Right lobe of liver (tissue), 6 donors: ENCODE results near the gene RPS6KA5. TPM values are rescaled to one million over a fixed set of nuclear protein-coding genes. Genes with fewer than 3 reads are reported as not detected.

ENCODE experiments used
- ATAC-seq, 4 donors: fragments of 200-7000 bp; cut with Tn5 transposase; one replicate each; pipeline ENCODE4 v1.9.1; 2020; ENCODE audit warnings: mild to moderate bottlenecking in 4 of 4, moderate library complexity in 4 of 4
- DNase-seq, 3 donors: peaks; one replicate each; pipeline ENCODE4 v3.0.0-alpha.2; 2020
- H3K27ac ChIP-seq, 3 donors: fragments of 200-600 bp; one replicate each; pipeline ENCODE4 v1.8.0; 2022
- H3K27me3 ChIP-seq, 2 donors: fragments of 200-600 bp; one replicate each; pipeline ENCODE4 v1.8.0; 2022
- H3K36me3 ChIP-seq, 4 donors: fragments of 200-600 bp; sonication (generic) in 1 of 4; one replicate each; pipeline versions ENCODE4 v1.5.1 to v1.8.0; 2017 to 2022; ENCODE audit warnings: control low read depth in 1 of 4
- H3K4me1 ChIP-seq, 4 donors: fragments of 200-600 bp; sonication (generic) in 1 of 4; one replicate each; pipeline versions ENCODE4 v1.5.1 to v1.8.0; 2017 to 2022; ENCODE audit warnings: control low read depth in 1 of 4
- H3K4me3 ChIP-seq, 3 donors: fragments of 200-600 bp; one replicate each; pipeline ENCODE4 v1.8.0; 2022
- H3K9me3 ChIP-seq, 4 donors: fragments of 200-600 bp; sonication (generic) in 1 of 4; one replicate each; pipeline versions ENCODE4 v1.5.1 to v1.8.0; 2017 to 2022; ENCODE audit warnings: control low read depth in 1 of 4
- CTCF ChIP-seq, 4 donors: fragments of 200-600 bp in 3 of 4; fragments of 450-650 bp in 1 of 4; IDR thresholded peaks; one replicate each; pipeline versions ENCODE4 v1.5.1 to v1.8.0; 2016 to 2022; ENCODE audit warnings: antibody characterized with exemption in 4 of 4, mild to moderate bottlenecking in 2 of 4
- POLR2A ChIP-seq: fragments of 450-650 bp; IDR thresholded peaks from one replicate; pipeline ENCODE4 v1.6.1; 2017; ENCODE audit warnings: antibody characterized with exemption, mild to moderate bottlenecking
- WGBS: methylation state at CpG from one replicate; pipeline ENCODE4 v1.1.6; 2018; ENCODE audit warnings: low coverage, low lambda C conversion rate; ENCODE audit not compliant: insufficient coverage; ENCODE audit errors: missing lambda C conversion rate; 5-methylcytosine and 5-hydroxymethylcytosine counted together
- intact Hi-C, 2 donors: fragments of 100-400 bp; cut with DNase I; formaldehyde crosslinking; loops; one replicate each; pipeline versions ENCODE4 v1.11.2 to v1.14.1; 2022
- total RNA-seq, 6 experiments: library from RNA; depleted of rRNA in 2 of 6; stranded (reverse); fragments of >200 nt in 2 of 6; fragmentation: NEBNext Ultra II Directional in 3 of 6; extraction: Animal tissue kit (Norgen Biotek cat#: 25700) in 3 of 6; gene quantifications; one replicate each; pipeline versions ENCODE4 v1.1.0 to v1.2.4, GENCODE V29; 2016 to 2023
- donor health status: DM: no; HTN: yes; CAD: no.
- donor health status: DM: no; HTN: no; CAD: no.
- donor health status: DM: no; HTN: no; CAD: no.
- donor health status: DM: no; HTN: yes; CAD: no.
- donor health status: DM: no; HTN: yes; CAD: no.

RPS6KA5 gene
- total RNA-seq, 6 experiments from 2014 or later: 0.31 to 3.5 (median 1.7) TPM

GRCh38 chr14:91015435-91015834 is 45.0 kb downstream of the RPS6KA5 start:
- 76% methylated on average over 1 of the region's 1 CpG for WGBS
- intact Hi-C loops: no loop called here
- Histone ChIP-seq H3K9me3 (no peaks in the 10 kb centered on the region), H3K4me1 (peaks cover 0 to 5% (median 0%) of the 10 kb centered on the region in 4 donors), H3K36me3 (no peaks in the 10 kb centered on the region), H3K4me3 (no peak overlapping the region), H3K27me3 (no peaks in the 10 kb centered on the region), H3K27ac (no peak overlapping the region)
- TF ChIP-seq CTCF (IDR thresholded peaks at IDR 0.05) (no peak), POLR2A (no peak)
- DNase-seq: no peak
- peak in 1 of 4 donors; percentile 15 for ATAC-seq

- H3K27me3 ChIP-seq: no peaks in the 10 kb centered on the region
- TF ChIP-seq POLR2A: no peak
- no peak for TF ChIP-seq CTCF (IDR thresholded peaks at IDR 0.05)
- H3K9me3 ChIP-seq: no peaks in the 10 kb centered on the region
- no peak overlapping the region for H3K4me3 ChIP-seq
- no peak for ATAC-seq
- no peak for DNase-seq
- no peaks in the 10 kb centered on the region for H3K36me3 ChIP-seq
- intact Hi-C loops: no loop called here
- H3K4me1 ChIP-seq: peaks cover 0 to 18% (median 0%) of the 10 kb centered on the region in 4 donors
- 65% methylated on average over 2 of the region's 2 CpGs for WGBS
- no peak overlapping the region for H3K27ac ChIP-seq
Observed at GRCh38 chr14:91012045-91012444, 48.4 kb downstream of the RPS6KA5 start.

GRCh38 chr14:91010153-91010533 is 50.3 kb downstream of the RPS6KA5 start:
- Histone ChIP-seq H3K36me3 (no peaks in the 10 kb centered on the region), H3K9me3 (no peaks in the 10 kb centered on the region), H3K27me3 (no peaks in the 10 kb centered on the region), H3K27ac (no peak overlapping the region), H3K4me3 (no peak overlapping the region), H3K4me1 (peaks cover 0 to 18% (median 0%) of the 10 kb centered on the region in 4 donors)
- intact Hi-C loops: no loop called here
- TF ChIP-seq POLR2A (no peak), CTCF (IDR thresholded peaks at IDR 0.05) (no peak)
- DNase-seq (no peak), ATAC-seq (peak in 2 of 4 donors; percentile 27 to 54)
- WGBS: 60% methylated on average over 2 of the region's 2 CpGs

GRCh38 chr14:91009501-91010152 is 50.8 kb downstream of the RPS6KA5 start:
- intact Hi-C loops: no loop called here
- WGBS: 59% methylated on average over 3 of the region's 3 CpGs
- Histone ChIP-seq H3K4me1 (peaks cover 0 to 18% (median 0%) of the 10 kb centered on the region in 4 donors), H3K9me3 (no peaks in the 10 kb centered on the region), H3K27ac (peak overlapping the region in 1 of 3 donors; percentile 10), H3K27me3 (no peaks in the 10 kb centered on the region), H3K4me3 (no peak overlapping the region), H3K36me3 (no peaks in the 10 kb centered on the region)
- DNase-seq (no peak), ATAC-seq (peak; percentile 41 to 65 (median 56))
- TF ChIP-seq POLR2A (no peak), CTCF (IDR thresholded peaks at IDR 0.05) (no peak)
